Gastrocnemius medialis (tissue), 4 donors: ENCODE measurements around the gene RBFOX2. TPM values are rescaled to one million over a fixed set of nuclear protein-coding genes. Genes with fewer than 3 reads are reported as not detected.
"Not testable (repeated sequence)": the region's sequence is repeated elsewhere in the genome, so short reads cannot be mapped to it uniquely, and the experiment has no call there.

ENCODE experiments used
- ATAC-seq, 2 donors: fragments of 150-250 bp; one replicate each; pipeline ENCODE4 v1.9.1; 2016
- DNase-seq, 2 donors: peaks; one replicate each; pipeline ENCODE4 v3.0.0-alpha.2; 2019
- H3K27ac ChIP-seq, 4 donors: fragments of 200-600 bp; sonication (generic); 1 replicate in 1 of 4; 2 replicates in 3 of 4; pipeline ENCODE4 v1.5.1; 2016 to 2018; ENCODE audit warnings: mild to moderate bottlenecking in 2 of 4, moderate library complexity in 1 of 4
- H3K27me3 ChIP-seq, 3 donors: fragments of 200-600 bp; sonication (generic) in 2 of 3; 1 replicate in 1 of 3; 2 replicates in 2 of 3; pipeline versions ENCODE4 v1.5.1 to v1.6.0; 2016 to 2019; ENCODE audit warnings: mild to moderate bottlenecking in 1 of 3, moderate library complexity in 1 of 3
- H3K36me3 ChIP-seq, 2 donors: fragments of 200-600 bp; sonication (generic) in 1 of 2; one replicate each; pipeline ENCODE4 v1.5.1; 2017 to 2018
- H3K4me1 ChIP-seq, 2 donors: fragments of 200-600 bp; sonication (generic) in 1 of 2; one replicate each; pipeline ENCODE4 v1.5.1; 2016 to 2017; ENCODE audit warnings: mild to moderate bottlenecking in 2 of 2
- H3K4me3 ChIP-seq, 4 donors: fragments of 200-600 bp; sonication (generic) in 3 of 4; 1 replicate in 1 of 4; 2 replicates in 3 of 4; pipeline ENCODE4 v1.5.1; 2016 to 2019; ENCODE audit warnings: mild to moderate bottlenecking in 2 of 4
- H3K9me3 ChIP-seq, 3 donors: fragments of 200-600 bp; sonication (generic) in 2 of 3; 1 replicate in 1 of 3; 2 replicates in 2 of 3; pipeline ENCODE4 v1.5.1; 2016 to 2019
- POLR2A ChIP-seq, 2 donors: fragments of 450-650 bp; IDR thresholded peaks; one replicate each; pipeline ENCODE4 v1.6.1; 2017; ENCODE audit warnings: antibody characterized with exemption in 2 of 2, mild to moderate bottlenecking in 2 of 2, moderate library complexity in 2 of 2
- in situ Hi-C, 4 donors: fragments of 200-750 bp; cut with MboI; loops; one replicate each; pipeline versions ENCODE4 v1.15.0 to v1.8.0; 2017; ENCODE audit warnings: low sequenced_read_pairs in 4 of 4
- intact Hi-C: fragments of 100-400 bp; cut with DNase I; formaldehyde crosslinking; loops from one replicate; pipeline ENCODE4 v1.15.1; 2023; ENCODE audit warnings: low total_unique reads
- total RNA-seq, 4 donors: library from RNA; depleted of rRNA; stranded (reverse); fragments of >200 nt; gene quantifications; one replicate each; pipeline versions ENCODE4 v1.1.0 to v1.2.3, GENCODE V29; 2016
- TF ChIP-seq, protein P1 (sequence below), 5 experiments: fragments of 450-650 bp in 3 of 5; fragments of 200-600 bp in 2 of 5; sonication (generic) in 2 of 5; IDR thresholded peaks in 4 of 5; conservative IDR thresholded peaks in 1 of 5; 1 replicate in 4 of 5; 2 replicates in 1 of 5; pipeline ENCODE4 v1.5.1; 2016 to 2019; ENCODE audit warnings: antibody characterized with exemption in 5 of 5, mild to moderate bottlenecking in 3 of 5, moderate library complexity in 3 of 5

The RBFOX2 gene
- total RNA-seq, 4 donors from 2014 or later = 26.0 to 32.1 (median 28.6) TPM

DNA sequence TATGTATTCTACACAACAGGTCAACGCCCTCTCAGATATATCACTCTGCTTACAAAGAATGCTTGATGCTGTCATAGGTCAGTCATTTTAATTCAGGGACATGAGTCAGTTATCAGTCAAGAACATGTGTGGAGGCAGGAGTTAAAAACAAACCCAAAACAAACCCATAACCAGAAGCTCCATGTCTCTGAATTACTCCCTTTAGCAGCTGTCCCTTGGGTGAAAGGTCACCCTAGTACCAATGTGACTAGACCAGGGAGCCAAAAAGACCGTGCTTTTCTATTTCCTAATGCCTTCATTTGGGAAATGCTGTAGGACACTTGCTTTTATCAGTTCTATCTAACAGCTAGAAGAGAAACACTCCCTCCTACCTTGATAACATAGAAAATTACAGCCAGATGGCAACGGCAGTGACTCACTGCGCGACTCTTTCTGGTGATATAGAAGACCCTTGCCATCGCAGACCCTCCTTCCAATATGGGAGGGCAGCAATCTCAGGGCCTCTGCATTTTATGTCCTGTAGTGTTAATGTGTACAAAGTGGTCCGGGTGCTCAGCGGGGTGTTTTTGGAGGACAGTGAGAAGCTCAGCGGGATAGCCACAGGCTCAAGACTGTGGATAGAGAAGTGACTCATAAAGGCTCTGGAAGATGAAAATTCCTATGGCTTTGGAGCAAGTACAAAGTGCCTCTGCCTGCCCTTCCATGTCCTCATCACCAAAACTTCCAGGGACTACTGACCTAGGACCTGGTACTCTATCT lies 286.1 kb downstream of the RBFOX2 start:
- ATAC-seq = peak; percentile 82 to 87
- Histone ChIP-seq H3K4me3 (peak overlapping the region in 1 of 4 donors; percentile 18), H3K9me3 (no peaks in the 10 kb centered on the region), H3K36me3 (peaks cover 0 to 7% of the 10 kb centered on the region in 2 donors), H3K27ac (peak overlapping the region; percentile 78 to 87 (median 86)), H3K4me1 (peaks cover 70 to 77% of the 10 kb centered on the region in 2 donors), H3K27me3 (no peaks in the 10 kb centered on the region)
- TF ChIP-seq, protein P1, sequence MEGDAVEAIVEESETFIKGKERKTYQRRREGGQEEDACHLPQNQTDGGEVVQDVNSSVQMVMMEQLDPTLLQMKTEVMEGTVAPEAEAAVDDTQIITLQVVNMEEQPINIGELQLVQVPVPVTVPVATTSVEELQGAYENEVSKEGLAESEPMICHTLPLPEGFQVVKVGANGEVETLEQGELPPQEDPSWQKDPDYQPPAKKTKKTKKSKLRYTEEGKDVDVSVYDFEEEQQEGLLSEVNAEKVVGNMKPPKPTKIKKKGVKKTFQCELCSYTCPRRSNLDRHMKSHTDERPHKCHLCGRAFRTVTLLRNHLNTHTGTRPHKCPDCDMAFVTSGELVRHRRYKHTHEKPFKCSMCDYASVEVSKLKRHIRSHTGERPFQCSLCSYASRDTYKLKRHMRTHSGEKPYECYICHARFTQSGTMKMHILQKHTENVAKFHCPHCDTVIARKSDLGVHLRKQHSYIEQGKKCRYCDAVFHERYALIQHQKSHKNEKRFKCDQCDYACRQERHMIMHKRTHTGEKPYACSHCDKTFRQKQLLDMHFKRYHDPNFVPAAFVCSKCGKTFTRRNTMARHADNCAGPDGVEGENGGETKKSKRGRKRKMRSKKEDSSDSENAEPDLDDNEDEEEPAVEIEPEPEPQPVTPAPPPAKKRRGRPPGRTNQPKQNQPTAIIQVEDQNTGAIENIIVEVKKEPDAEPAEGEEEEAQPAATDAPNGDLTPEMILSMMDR (IDR thresholded peaks at IDR 0.05 in 4 of 5, conservative IDR thresholded peaks at IDR 0.05 in 1 of 5) = no peak
- no peak for TF ChIP-seq POLR2A (IDR thresholded peaks at IDR 0.05)
- intact Hi-C loops = loop anchor here (1.0 to 5.0 kb wide), 5 partner anchors 58 to 325 kb away; no protein-coding TSS in a partner anchor
- in situ Hi-C loops = no loop called here
- DNase-seq = no peak

DNA sequence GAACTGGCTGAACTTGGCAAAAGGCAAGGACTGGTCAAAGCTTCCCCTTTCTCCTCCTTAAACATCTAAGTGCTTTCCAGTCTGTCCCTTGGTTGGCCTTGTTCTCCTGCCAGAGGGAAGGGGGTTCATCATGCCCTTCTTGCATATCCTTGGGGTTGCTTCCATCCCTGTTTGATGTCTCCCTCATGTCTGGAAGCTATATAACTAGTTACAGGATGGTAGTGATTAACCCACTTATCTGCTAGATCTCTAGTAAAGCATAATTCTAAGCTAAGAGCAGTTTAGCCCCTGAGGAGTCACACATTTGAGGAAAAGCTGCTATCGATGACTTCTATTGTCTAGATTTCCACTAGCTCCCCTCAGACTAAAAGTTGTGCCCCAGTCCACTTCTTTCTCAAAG lies 288.0 kb downstream of the RBFOX2 start:
- Histone ChIP-seq H3K27ac (peak overlapping the region; percentile 78 to 87 (median 86)), H3K9me3 (no peaks in the 10 kb centered on the region), H3K4me3 (no peak overlapping the region), H3K36me3 (peaks cover 0 to 7% of the 10 kb centered on the region in 2 donors), H3K4me1 (peaks cover 55 to 59% of the 10 kb centered on the region in 2 donors), H3K27me3 (no peaks in the 10 kb centered on the region)
- DNase-seq = no peak
- TF ChIP-seq POLR2A (IDR thresholded peaks at IDR 0.05) = no peak
- TF ChIP-seq, protein P1 (IDR thresholded peaks at IDR 0.05 in 4 of 5, conservative IDR thresholded peaks at IDR 0.05 in 1 of 5) = no peak
- in situ Hi-C loops = no loop called here
- ATAC-seq = no peak
- intact Hi-C loops = loop anchor here (5.0 kb wide), 4 partner anchors 97 to 327 kb away; no protein-coding TSS in a partner anchor

DNA sequence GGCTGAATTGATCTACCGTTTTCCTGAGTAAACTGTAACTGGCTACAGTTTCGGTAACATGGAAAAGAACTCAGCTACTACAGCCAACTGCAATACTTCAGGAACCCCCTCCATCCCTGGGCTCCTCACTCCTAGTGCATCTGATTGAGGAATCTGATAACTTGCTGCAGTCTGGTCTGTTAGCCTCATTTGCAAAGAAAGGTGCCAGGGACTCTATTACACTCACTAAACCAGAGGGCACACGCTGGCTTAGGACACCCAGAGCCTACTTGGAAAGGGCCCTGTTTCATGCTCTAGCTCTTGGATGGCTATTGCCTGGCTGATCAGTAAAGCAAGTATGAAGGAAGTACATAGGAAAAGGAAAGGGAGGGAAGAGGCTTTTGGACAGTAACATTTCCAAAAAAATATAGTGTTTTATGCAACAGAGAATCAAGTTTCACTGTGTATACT lies 288.7 kb downstream of the RBFOX2 start:
- H3K9me3 ChIP-seq = no peaks in the 10 kb centered on the region
- TF ChIP-seq, protein P1 (IDR thresholded peaks at IDR 0.05 in 4 of 5, conservative IDR thresholded peaks at IDR 0.05 in 1 of 5) = no peak
- TF ChIP-seq POLR2A (IDR thresholded peaks at IDR 0.05) = no peak
- DNase-seq (no peak), ATAC-seq (no peak)
- intact Hi-C loops = loop anchor here (5.0 to 10.0 kb wide), 5 partner anchors 97 to 327 kb away; no protein-coding TSS in a partner anchor
- in situ Hi-C loops = loop anchor here in 1 of 4 donors (10.0 kb wide), 1 partner anchor 105 kb away; no protein-coding TSS in a partner anchor
- peaks cover 0 to 7% of the 10 kb centered on the region in 2 donors for H3K36me3 ChIP-seq
- peaks cover 50 to 52% of the 10 kb centered on the region in 2 donors for H3K4me1 ChIP-seq
- no peaks in the 10 kb centered on the region for H3K27me3 ChIP-seq
- H3K27ac ChIP-seq = peak overlapping the region; percentile 46 to 87 (median 82)
- no peak overlapping the region for H3K4me3 ChIP-seq

DNA sequence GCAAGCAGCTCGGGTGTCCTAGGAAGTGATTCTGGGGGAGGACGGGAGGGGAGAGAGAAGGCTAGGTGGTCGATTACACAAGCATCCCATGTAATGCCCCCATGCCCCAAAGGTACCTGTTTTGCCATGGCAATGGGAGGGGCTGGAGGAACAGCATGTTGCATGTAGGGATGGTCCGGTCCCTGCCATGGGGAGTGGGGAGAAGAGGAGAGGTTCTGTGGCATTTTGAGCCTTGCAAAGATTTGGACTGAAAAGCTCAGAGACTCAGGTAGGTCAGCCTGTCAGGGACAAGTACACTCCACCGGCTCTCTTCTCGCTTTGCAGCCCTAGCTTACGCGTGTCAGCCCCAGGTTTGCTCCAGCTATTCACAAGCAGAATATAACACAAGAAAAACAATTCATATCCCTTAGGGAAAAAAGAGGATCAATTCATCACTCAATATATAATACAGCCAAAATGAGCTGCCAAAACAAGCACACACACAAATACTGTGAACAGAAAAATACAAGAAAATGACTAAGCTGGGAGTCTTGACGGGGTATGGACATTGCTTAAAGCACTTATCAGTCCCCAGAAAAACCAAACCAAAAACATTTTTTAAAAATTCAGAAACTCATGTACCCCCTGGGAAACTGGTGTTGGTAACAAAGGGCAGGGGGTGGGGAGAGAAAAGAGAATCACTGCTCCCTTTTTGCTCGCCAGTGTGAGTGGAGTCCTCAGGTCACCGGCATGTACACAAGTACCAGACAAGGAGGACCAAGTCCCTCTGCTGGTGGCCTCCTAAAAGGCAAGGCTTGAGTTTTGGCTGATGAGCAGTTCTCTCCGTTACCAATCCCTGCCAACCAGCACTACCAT lies 289.3 kb downstream of the RBFOX2 start:
- intact Hi-C loops = loop anchor here (10.0 kb wide), 1 partner anchor 305 kb away; no protein-coding TSS in a partner anchor
- peaks cover 0 to 7% of the 10 kb centered on the region in 2 donors for H3K36me3 ChIP-seq
- ATAC-seq (peak; percentile 28 to 35), DNase-seq (peak in 1 of 2 donors; percentile 48)
- peak overlapping the region; percentile 46 to 87 (median 82) for H3K27ac ChIP-seq
- no peaks in the 10 kb centered on the region for H3K27me3 ChIP-seq
- H3K4me3 ChIP-seq = no peak overlapping the region
- in situ Hi-C loops = loop anchor here in 1 of 4 donors (10.0 kb wide), 1 partner anchor 105 kb away; no protein-coding TSS in a partner anchor
- TF ChIP-seq, protein P1 (IDR thresholded peaks at IDR 0.05 in 4 of 5, conservative IDR thresholded peaks at IDR 0.05 in 1 of 5) = peak in 4 of 5 experiments; percentile 22 to 62 (median 42)
- no peak for TF ChIP-seq POLR2A (IDR thresholded peaks at IDR 0.05)
- H3K4me1 ChIP-seq = peaks cover 45 to 46% of the 10 kb centered on the region in 2 donors
- no peaks in the 10 kb centered on the region for H3K9me3 ChIP-seq

DNA sequence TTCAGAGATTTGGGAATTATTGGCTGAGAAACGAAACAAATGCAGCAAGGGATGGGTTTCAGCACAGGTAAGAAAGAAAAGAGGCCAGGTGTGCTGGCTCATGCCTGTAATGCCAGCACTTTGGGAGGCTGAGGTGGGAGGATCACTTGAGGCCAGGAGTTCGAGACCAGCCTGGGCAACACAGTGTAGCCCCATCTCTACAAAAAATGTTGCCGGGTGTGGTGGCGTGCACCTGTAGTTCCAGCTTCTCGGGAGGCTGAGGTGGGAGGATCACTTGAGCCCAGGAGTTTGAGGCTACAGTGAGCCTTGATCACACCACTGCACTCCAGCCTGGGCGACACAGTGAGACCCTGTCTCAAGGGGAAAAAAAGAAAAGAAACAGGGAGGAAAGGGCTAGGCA lies 290.7 kb downstream of the RBFOX2 start:
- H3K36me3 ChIP-seq, H3K27me3 ChIP-seq, H3K4me3 ChIP-seq, H3K27ac ChIP-seq, ATAC-seq, DNase-seq, H3K9me3 ChIP-seq: not testable (repeated sequence)
- peaks cover 39 to 41% of the 10 kb centered on the region in 2 donors for H3K4me1 ChIP-seq
- in situ Hi-C loops (loop anchor here in 1 of 4 donors (10.0 kb wide), 1 partner anchor 103 kb away; no protein-coding TSS in a partner anchor), intact Hi-C loops (loop anchor here (10.0 kb wide), 1 partner anchor 303 kb away; no protein-coding TSS in a partner anchor)
